Right lobe of liver (tissue), 4 donors: ENCODE data around the gene ITGB3.

Experiments
- CTCF ChIP-seq, 4 donors: fragments of 200-600 bp in 3 of 4; fragments of 450-650 bp in 1 of 4; IDR thresholded peaks; one replicate each; pipeline versions ENCODE4 v1.5.1 to v1.8.0; 2016 to 2022; ENCODE audit warnings: antibody characterized with exemption in 4 of 4, mild to moderate bottlenecking in 2 of 4
- POLR2A ChIP-seq: fragments of 450-650 bp; IDR thresholded peaks from one replicate; pipeline ENCODE4 v1.6.1; 2017; ENCODE audit warnings: antibody characterized with exemption, mild to moderate bottlenecking
- donor health status: DM: no; HTN: no; CAD: no.
- donor health status: DM: no; HTN: no; CAD: no.
- donor health status: DM: no; HTN: yes; CAD: no.

GRCh38 chr17:47287068-47287467 is 33.4 kb downstream of the ITGB3 start:
- no peak for TF ChIP-seq CTCF (IDR thresholded peaks at IDR 0.05)
- no peak for TF ChIP-seq POLR2A
